H9 (cell line): ENCODE measurements around the gene MYO15A. TPM values are rescaled to one million over a fixed set of nuclear protein-coding genes. Genes with fewer than 3 reads are reported as not detected.

Experiments used
- DNase-seq: peaks from one replicate; pipeline ENCODE4 v3.0.0-alpha.2; 2017
- H2AFZ ChIP-seq: one replicate; pipeline ENCODE4 v1.6.1; 2013; ENCODE audit warnings: mild to moderate bottlenecking, low read length, control low read depth, moderate library complexity
- H2AK5ac ChIP-seq: 2 replicates; pipeline ENCODE4 v1.6.1; 2013; ENCODE audit warnings: low read length, control low read depth, mixed read lengths; ENCODE audit not compliant: insufficient read length
- H2BK120ac ChIP-seq: one replicate; pipeline ENCODE4 v1.6.1; 2013; ENCODE audit warnings: low read depth, mild to moderate bottlenecking, low read length, control low read depth, inconsistent platforms; ENCODE audit not compliant: poor library complexity, severe bottlenecking
- H2BK12ac ChIP-seq: 2 replicates; pipeline ENCODE4 v1.6.1; 2013; ENCODE audit warnings: low read length, control low read depth, mixed read lengths, low read depth; ENCODE audit not compliant: insufficient read length
- H2BK15ac ChIP-seq: 2 replicates; pipeline ENCODE4 v1.6.1; 2013; ENCODE audit warnings: low read depth, low read length, control low read depth
- H2BK20ac ChIP-seq: one replicate; pipeline ENCODE4 v1.6.1; 2013; ENCODE audit warnings: low read depth, mild to moderate bottlenecking, low read length, control low read depth, inconsistent platforms; ENCODE audit not compliant: poor library complexity, severe bottlenecking
- H2BK5ac ChIP-seq: 2 replicates; pipeline ENCODE4 v1.6.1; 2013; ENCODE audit warnings: low read length, control low read depth, mixed read lengths; ENCODE audit not compliant: insufficient read length
- H3K14ac ChIP-seq: 2 replicates; pipeline ENCODE4 v1.6.1; 2013; ENCODE audit warnings: low read length, control low read depth; ENCODE audit not compliant: insufficient read depth
- H3K18ac ChIP-seq: 2 replicates; pipeline ENCODE4 v1.6.1; 2013; ENCODE audit warnings: low read depth, mild to moderate bottlenecking, mixed read lengths, low read length, control low read depth; ENCODE audit not compliant: insufficient read length
- H3K23ac ChIP-seq: 2 replicates; pipeline ENCODE4 v1.6.1; 2013; ENCODE audit warnings: low read length, control low read depth, mixed read lengths, low read depth; ENCODE audit not compliant: insufficient read length
- H3K23me2 ChIP-seq: 2 replicates; pipeline ENCODE4 v1.6.1; 2013; ENCODE audit warnings: low read depth, mild to moderate bottlenecking, mixed read lengths, low read length, control low read depth; ENCODE audit not compliant: insufficient read length, poor library complexity, severe bottlenecking
- H3K27ac ChIP-seq: 2 replicates; pipeline ENCODE4 v1.5.1; 2013; ENCODE audit warnings: low read length, control low read depth, mixed read lengths, low read depth; ENCODE audit not compliant: insufficient read length
- H3K27me3 ChIP-seq: 2 replicates; pipeline ENCODE4 v1.6.1; 2013; ENCODE audit warnings: low read length, control low read depth, inconsistent platforms; ENCODE audit not compliant: insufficient read depth
- H3K4ac ChIP-seq: 2 replicates; pipeline ENCODE4 v1.6.1; 2013; ENCODE audit warnings: low read depth, mild to moderate bottlenecking, control low read depth, inconsistent platforms, low read length, moderate library complexity
- H3K4me1 ChIP-seq: 2 replicates; pipeline ENCODE4 v1.6.1; 2013; ENCODE audit warnings: low read length, control low read depth, inconsistent platforms; ENCODE audit not compliant: insufficient read depth
- H3K4me2 ChIP-seq: 2 replicates; pipeline ENCODE4 v1.6.1; 2013; ENCODE audit warnings: low read length, control low read depth, mixed read lengths; ENCODE audit not compliant: insufficient read length, insufficient read depth
- H3K56ac ChIP-seq: 2 replicates; pipeline ENCODE4 v1.6.1; 2013; ENCODE audit warnings: low read depth, mild to moderate bottlenecking, mixed read lengths, low read length, control low read depth; ENCODE audit not compliant: insufficient read length
- H3K79me1 ChIP-seq: 2 replicates; pipeline ENCODE4 v1.6.1; 2013; ENCODE audit warnings: low read depth, mild to moderate bottlenecking, moderate library complexity, low read length, control low read depth, inconsistent platforms; ENCODE audit not compliant: insufficient read depth, poor library complexity, severe bottlenecking
- H3K79me2 ChIP-seq: 2 replicates; pipeline ENCODE4 v1.6.1; 2013; ENCODE audit warnings: low read length, control low read depth, inconsistent platforms; ENCODE audit not compliant: insufficient read depth
- H3K9ac ChIP-seq: 2 replicates; pipeline ENCODE4 v1.6.1; 2013; ENCODE audit warnings: low read length, control low read depth, mixed read lengths; ENCODE audit not compliant: insufficient read length; ENCODE audit errors: extremely low read depth
- H3K9me3 ChIP-seq: one replicate; pipeline ENCODE4 v1.6.1; 2013; ENCODE audit warnings: low read depth, low read length, inconsistent platforms; ENCODE audit not compliant: control insufficient read depth
- H3T11ph ChIP-seq: one replicate; pipeline ENCODE4 v1.6.1; 2013; ENCODE audit warnings: mild to moderate bottlenecking, low read length, control low read depth, inconsistent platforms
- H4K20me1 ChIP-seq: one replicate; pipeline ENCODE4 v1.6.1; 2013; ENCODE audit not compliant: control insufficient read depth, insufficient read length, insufficient read depth
- H4K5ac ChIP-seq: 2 replicates; pipeline ENCODE4 v1.6.1; 2013; ENCODE audit warnings: low read depth, mild to moderate bottlenecking, mixed read lengths, low read length, control low read depth; ENCODE audit not compliant: insufficient read length
- H4K8ac ChIP-seq: replicated peaks from 2 replicates; pipeline ENCODE4 v1.6.1; 2013; ENCODE audit warnings: low read length, control low read depth, mixed read lengths, low read depth; ENCODE audit not compliant: insufficient read length
- H4K91ac ChIP-seq: 2 replicates; pipeline ENCODE4 v1.6.1; 2013; ENCODE audit warnings: low read depth, mild to moderate bottlenecking, moderate library complexity, mixed read lengths, low read length, control low read depth; ENCODE audit not compliant: insufficient read length
- H3K27ac Mint-ChIP-seq, 3 experiments: 2 replicates in 2 of 3; 3 replicates in 1 of 3; pipeline ENCODE4 v1.8.0; 2020 to 2021; ENCODE audit warnings: mixed read lengths in 3 of 3, mild to moderate bottlenecking in 1 of 3, moderate library complexity in 1 of 3
- H3K27me3 Mint-ChIP-seq: 2 replicates; pipeline ENCODE4 v1.8.0; 2021; ENCODE audit warnings: low read depth, mild to moderate bottlenecking, moderate library complexity, mixed read lengths
- H3K36me3 Mint-ChIP-seq, 3 experiments: 2 replicates in 2 of 3; 3 replicates in 1 of 3; pipeline ENCODE4 v1.8.0; 2020 to 2021; ENCODE audit warnings: low read depth in 3 of 3, mixed read lengths in 3 of 3; ENCODE audit not compliant: insufficient read depth in 1 of 3
- H3K4me1 Mint-ChIP-seq, 2 experiments: 2 replicates each; pipeline ENCODE4 v1.8.0; 2020; ENCODE audit warnings: mixed read lengths in 2 of 2
- H3K4me3 Mint-ChIP-seq, 2 experiments: 2 replicates in 1 of 2; 3 replicates in 1 of 2; pipeline ENCODE4 v1.8.0; 2020 to 2021; ENCODE audit warnings: mild to moderate bottlenecking in 2 of 2, mixed read lengths in 2 of 2, moderate library complexity in 1 of 2
- H3K9me3 Mint-ChIP-seq, 2 experiments: 2 replicates in 1 of 2; 3 replicates in 1 of 2; pipeline ENCODE4 v1.8.0; 2020; ENCODE audit warnings: mild to moderate bottlenecking in 2 of 2, mixed read lengths in 2 of 2, moderate library complexity in 1 of 2
- CTCF ChIP-seq: fragments of 200-600 bp; sonication (generic); conservative IDR thresholded peaks from 3 replicates; pipeline ENCODE4 v1.8.0; 2021; ENCODE audit warnings: antibody characterized with exemption, mild to moderate bottlenecking
- WGBS: extraction: QIAGEN DNeasy Blood & Tissue Kit; methylation state at CpG from one replicate; pipeline ENCODE4 v1.1.7; 2013; ENCODE audit warnings: missing lambda C conversion rate, low lambda C conversion rate, mixed read lengths; ENCODE audit not compliant: insufficient read length; ENCODE audit errors: extremely low coverage; 5-methylcytosine and 5-hydroxymethylcytosine counted together
- total RNA-seq: library from RNA; stranded (reverse); gene quantifications from 2 replicates; pipeline ENCODE4 v1.2.1, GENCODE V29; 2021

Gene MYO15A
- total RNA-seq, 1 experiment from 2014 or later: 2.5 TPM

GRCh38 chr17:18160128-18160856, 51.7 kb downstream of the MYO15A start:
- Histone ChIP-seq H3K9ac (no peak overlapping the region), H3K23me2 (no peaks in the 10 kb centered on the region), H2BK5ac (no peak overlapping the region), H3K79me1 (no peaks in the 10 kb centered on the region), H3K4me1 (no peaks in the 10 kb centered on the region), H3K4me2 (no peak overlapping the region), H4K5ac (no peak overlapping the region), H3K79me2 (no peaks in the 10 kb centered on the region), H3K23ac (no peak overlapping the region), H2BK15ac (no peak overlapping the region), H2AFZ (no peak overlapping the region), H2BK12ac (no peak overlapping the region), H3T11ph (no peak overlapping the region), H3K4ac (no peak overlapping the region), H4K20me1 (no peaks in the 10 kb centered on the region), H2BK20ac (no peak overlapping the region), H4K91ac (no peak overlapping the region), H3K18ac (no peak overlapping the region), H2AK5ac (no peak overlapping the region), H3K27me3 (no peaks in the 10 kb centered on the region), H2BK120ac (no peak overlapping the region), H3K9me3 (no peaks in the 10 kb centered on the region), H3K14ac (no peak overlapping the region), H3K27ac (no peak overlapping the region), H4K8ac (no peak overlapping the region), H3K56ac (no peak overlapping the region)
- H3K4me3 Mint-ChIP-seq: no peak overlapping the region; a peak in 1 of 5 replicates
- peaks cover 13 to 16% of the 10 kb centered on the region in 2 experiments for H3K4me1 Mint-ChIP-seq
- no CpG with 5 or more reads among the region's 5 CpGs for WGBS
- H3K9me3 Mint-ChIP-seq: no peaks in the 10 kb centered on the region
- DNase-seq: no peak
- no peak for TF ChIP-seq CTCF
- H3K36me3 Mint-ChIP-seq: no peaks in the 10 kb centered on the region
- no peak overlapping the region; a peak in 1 of 7 replicates for H3K27ac Mint-ChIP-seq
- H3K27me3 Mint-ChIP-seq: peaks cover 2% of the 10 kb centered on the region
